ENCODE data around the gene EIF3D.

Gene EIF3D

DNA sequence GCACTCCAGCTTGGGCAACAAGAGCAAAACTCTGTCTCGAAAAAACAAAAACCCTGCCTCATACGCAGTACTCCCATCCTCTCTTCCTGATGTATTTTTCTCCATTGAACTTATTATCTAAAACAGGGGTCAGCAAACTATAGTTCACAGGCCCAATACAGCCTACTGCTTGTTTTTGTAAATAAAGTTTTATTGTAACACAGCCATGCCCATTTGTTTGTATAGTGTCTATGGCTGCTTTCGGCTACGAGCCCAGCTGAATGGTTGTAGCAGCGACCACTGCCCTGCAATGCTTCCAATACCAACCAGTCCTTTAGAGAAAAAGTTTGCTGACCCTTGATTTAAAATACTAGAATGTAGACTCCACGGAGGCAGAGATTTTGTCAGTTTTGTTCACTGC is 53.6 kb downstream of the EIF3D start:
- H2AFZ ChIP-seq (ENCODE audit: low read length), result no peak overlapping the region
- H3K36me3 ChIP-seq (ENCODE audit: insufficient read depth, low read length), result peaks cover 95% of the 10 kb centered on the region
- H3K9me3 ChIP-seq (ENCODE audit: low read length), result no peaks in the 10 kb centered on the region
- no peak overlapping the region for H3K9ac ChIP-seq (ENCODE audit: low read length)
- H3K4me1 ChIP-seq (ENCODE audit: insufficient read depth, low read length, severe bottlenecking), result peaks cover 6% of the 10 kb centered on the region
- no peak overlapping the region for H3K4me2 ChIP-seq (ENCODE audit: low read length)
- H3K27ac ChIP-seq (ENCODE audit: low read depth, low read length, poor library complexity, severe bottlenecking), result no peak overlapping the region
- H3K4me3 ChIP-seq (ENCODE audit: low read depth, low read length, poor library complexity, severe bottlenecking), result no peak overlapping the region
- no peaks in the 10 kb centered on the region for H3F3A ChIP-seq (ENCODE audit: insufficient read depth, low read length)
- H3K9me2 ChIP-seq (ENCODE audit: low read depth, low read length), result no peaks in the 10 kb centered on the region
- peaks cover 4% of the 10 kb centered on the region for H3K79me2 ChIP-seq (ENCODE audit: insufficient read depth, low read length)
- TF ChIP-seq, protein P1, sequence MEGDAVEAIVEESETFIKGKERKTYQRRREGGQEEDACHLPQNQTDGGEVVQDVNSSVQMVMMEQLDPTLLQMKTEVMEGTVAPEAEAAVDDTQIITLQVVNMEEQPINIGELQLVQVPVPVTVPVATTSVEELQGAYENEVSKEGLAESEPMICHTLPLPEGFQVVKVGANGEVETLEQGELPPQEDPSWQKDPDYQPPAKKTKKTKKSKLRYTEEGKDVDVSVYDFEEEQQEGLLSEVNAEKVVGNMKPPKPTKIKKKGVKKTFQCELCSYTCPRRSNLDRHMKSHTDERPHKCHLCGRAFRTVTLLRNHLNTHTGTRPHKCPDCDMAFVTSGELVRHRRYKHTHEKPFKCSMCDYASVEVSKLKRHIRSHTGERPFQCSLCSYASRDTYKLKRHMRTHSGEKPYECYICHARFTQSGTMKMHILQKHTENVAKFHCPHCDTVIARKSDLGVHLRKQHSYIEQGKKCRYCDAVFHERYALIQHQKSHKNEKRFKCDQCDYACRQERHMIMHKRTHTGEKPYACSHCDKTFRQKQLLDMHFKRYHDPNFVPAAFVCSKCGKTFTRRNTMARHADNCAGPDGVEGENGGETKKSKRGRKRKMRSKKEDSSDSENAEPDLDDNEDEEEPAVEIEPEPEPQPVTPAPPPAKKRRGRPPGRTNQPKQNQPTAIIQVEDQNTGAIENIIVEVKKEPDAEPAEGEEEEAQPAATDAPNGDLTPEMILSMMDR (IDR thresholded peaks at IDR 0.05; ENCODE audit: low read length), result no peak
- no peak for TF ChIP-seq EZH2 (IDR thresholded peaks at IDR 0.05; ENCODE audit: borderline replicate concordance, low read length)
- no peaks in the 10 kb centered on the region for H3K27me3 ChIP-seq (ENCODE audit: insufficient read depth, low read length)
- H4K20me1 ChIP-seq (ENCODE audit: insufficient read depth, low read length), result no peaks in the 10 kb centered on the region

DNA sequence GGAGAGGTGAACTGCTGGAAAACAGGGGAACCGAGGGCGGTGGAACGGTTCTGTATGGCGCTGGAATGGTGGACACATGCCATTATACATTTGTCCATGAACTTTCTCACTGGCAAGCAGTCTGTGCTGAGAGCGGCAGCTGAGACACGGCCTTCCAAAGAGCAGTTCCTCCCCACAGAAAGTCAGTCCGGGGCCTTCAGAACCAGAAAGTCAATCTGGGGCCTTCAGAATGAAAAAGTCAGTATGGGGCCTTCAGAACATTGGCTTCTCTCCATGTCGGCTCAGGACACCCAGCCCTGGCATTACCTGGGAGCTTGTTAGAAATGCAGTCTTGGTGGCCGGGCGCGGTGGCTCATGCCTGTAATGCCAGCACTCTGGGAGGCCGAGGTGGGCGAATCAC is 56.3 kb downstream of the EIF3D start:
- Histone ChIP-seq H2AFZ (ENCODE audit: low read length) (no peak overlapping the region), H3K27ac (ENCODE audit: low read depth, low read length, poor library complexity, severe bottlenecking) (no peak overlapping the region), H3K9me3 (ENCODE audit: low read length) (no peaks in the 10 kb centered on the region), H4K20me1 (ENCODE audit: insufficient read depth, low read length) (no peaks in the 10 kb centered on the region), H3F3A (ENCODE audit: insufficient read depth, low read length) (no peaks in the 10 kb centered on the region), H3K9ac (ENCODE audit: low read length) (no peak overlapping the region), H3K4me3 (ENCODE audit: low read depth, low read length, poor library complexity, severe bottlenecking) (no peak overlapping the region), H3K4me2 (ENCODE audit: low read length) (no peak overlapping the region), H3K9me2 (ENCODE audit: low read depth, low read length) (no peaks in the 10 kb centered on the region), H3K79me2 (ENCODE audit: insufficient read depth, low read length) (no peaks in the 10 kb centered on the region), H3K36me3 (ENCODE audit: insufficient read depth, low read length) (peaks cover 82% of the 10 kb centered on the region), H3K27me3 (ENCODE audit: insufficient read depth, low read length) (no peaks in the 10 kb centered on the region), H3K4me1 (ENCODE audit: insufficient read depth, low read length, severe bottlenecking) (no peaks in the 10 kb centered on the region)
- TF ChIP-seq EZH2 (IDR thresholded peaks at IDR 0.05; ENCODE audit: borderline replicate concordance, low read length), result no peak
- TF ChIP-seq, protein P1 (IDR thresholded peaks at IDR 0.05; ENCODE audit: low read length), result no peak

DNA sequence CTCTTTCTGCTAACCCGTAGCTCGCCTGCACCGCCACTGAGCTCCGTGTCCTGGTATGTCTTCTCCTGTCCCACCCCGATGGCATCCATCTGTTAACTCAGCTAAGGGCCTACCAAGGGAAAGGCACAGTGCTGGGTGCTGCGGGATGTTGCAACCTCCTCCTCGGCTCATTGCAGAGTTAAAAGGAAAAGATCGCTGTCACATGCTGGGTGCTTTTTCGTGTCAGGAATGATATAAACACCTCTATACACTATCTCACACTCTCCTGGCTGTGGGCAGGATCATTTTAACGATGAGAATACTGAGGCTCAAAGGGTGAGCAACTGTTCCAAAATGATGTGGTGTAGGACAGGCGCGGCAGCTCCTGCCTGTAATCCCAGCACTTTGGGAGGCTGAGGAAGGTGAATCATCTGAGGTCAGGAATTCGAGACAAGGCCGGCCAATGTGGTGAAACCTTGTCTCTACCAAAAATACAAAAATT is 57.6 kb downstream of the EIF3D start:
- Histone ChIP-seq H3K9me2 (ENCODE audit: low read depth, low read length) (no peaks in the 10 kb centered on the region), H3K27me3 (ENCODE audit: insufficient read depth, low read length) (no peaks in the 10 kb centered on the region), H3K9me3 (ENCODE audit: low read length) (no peaks in the 10 kb centered on the region), H3K79me2 (ENCODE audit: insufficient read depth, low read length) (no peaks in the 10 kb centered on the region), H3K36me3 (ENCODE audit: insufficient read depth, low read length) (peaks cover 82% of the 10 kb centered on the region), H3F3A (ENCODE audit: insufficient read depth, low read length) (no peaks in the 10 kb centered on the region), H4K20me1 (ENCODE audit: insufficient read depth, low read length) (no peaks in the 10 kb centered on the region), H3K27ac (ENCODE audit: low read depth, low read length, poor library complexity, severe bottlenecking) (no peak overlapping the region), H2AFZ (ENCODE audit: low read length) (no peak overlapping the region), H3K4me2 (ENCODE audit: low read length) (no peak overlapping the region), H3K4me1 (ENCODE audit: insufficient read depth, low read length, severe bottlenecking) (no peaks in the 10 kb centered on the region), H3K4me3 (ENCODE audit: low read depth, low read length, poor library complexity, severe bottlenecking) (no peak overlapping the region), H3K9ac (ENCODE audit: low read length) (no peak overlapping the region)
- TF ChIP-seq, protein P1 (IDR thresholded peaks at IDR 0.05; ENCODE audit: low read length), result no peak
- no peak for TF ChIP-seq EZH2 (IDR thresholded peaks at IDR 0.05; ENCODE audit: borderline replicate concordance, low read length)

Measured in OCI-LY1 (cell line).